HG03558 (cell line): Measurements from ENCODE around the gene PIGX.
"Not testable (repeated sequence)": the region's sequence is repeated elsewhere in the genome, so short reads cannot be mapped to it uniquely, and the experiment has no call there.

Experiments used
- ATAC-seq: cut with Tn5 transposase; IDR thresholded peaks from one replicate; pipeline ENCODE4 v1.9.1; 2021; ENCODE audit warnings: moderate number of reproducible peaks; ENCODE audit not compliant: unreplicated experiment; ENCODE audit errors: extremely low read depth

The PIGX gene

GRCh38 chr3:196699749-196700148 lies 12.4 kb upstream of the PIGX start:
- no peak for ATAC-seq

- ATAC-seq, result no peak
Measured at GRCh38 chr3:196700801-196701200, 11.4 kb upstream of the PIGX start.

DNA sequence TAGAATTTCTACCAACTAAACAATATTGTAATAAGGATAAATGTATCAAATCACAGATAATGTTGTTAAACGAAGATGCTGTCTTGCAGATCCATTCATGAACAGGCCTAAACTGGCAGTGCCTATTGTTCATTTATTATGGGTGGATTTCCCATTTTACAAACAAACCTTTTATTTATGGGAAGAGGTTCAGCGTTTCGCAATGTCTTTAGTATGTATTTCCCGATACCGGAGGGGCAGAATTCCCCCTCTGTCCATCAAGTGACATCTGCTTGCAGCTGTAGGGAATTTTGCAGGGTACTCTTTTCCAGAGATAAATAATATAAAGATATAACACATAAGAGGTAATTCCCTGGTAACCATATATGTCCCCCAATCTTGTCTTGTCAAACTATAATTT lies 5.8 kb upstream of the PIGX start:
- ATAC-seq, result no peak

DNA sequence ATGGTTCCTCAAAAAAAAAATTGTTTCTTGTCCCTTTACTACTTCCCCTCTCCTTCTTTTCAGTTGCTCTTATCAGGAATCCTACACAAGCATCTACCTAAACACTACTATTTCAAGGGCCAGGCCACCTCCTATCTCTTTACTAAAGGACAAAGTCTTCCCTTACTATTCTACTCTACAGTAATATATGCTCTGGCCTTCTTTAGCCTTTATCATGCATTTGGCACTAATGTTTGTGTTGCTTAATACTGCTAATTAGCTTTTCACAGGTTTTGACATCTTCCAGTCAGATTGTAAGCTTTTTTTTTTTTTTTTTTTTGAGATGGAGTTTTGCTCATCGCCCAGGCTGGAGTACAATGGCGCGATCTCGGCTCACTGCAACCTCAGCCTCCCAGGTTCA lies 5.4 kb upstream of the PIGX start:
- no peak for ATAC-seq

- no peak for ATAC-seq
Measured at GRCh38 chr3:196707566-196707965, 4.6 kb upstream of the PIGX start.

- no peak for ATAC-seq
Measured at GRCh38 chr3:196708467-196708866, 3.7 kb upstream of the PIGX start.

GRCh38 chr3:196712514-196713413 lies 587 bp downstream of the PIGX start:
- no peak for ATAC-seq

- ATAC-seq, result not testable (repeated sequence)
Measured at GRCh38 chr3:196717162-196717561, 5.0 kb downstream of the PIGX start.

- no peak for ATAC-seq
Measured at GRCh38 chr3:196721097-196721496, 8.9 kb downstream of the PIGX start.

DNA sequence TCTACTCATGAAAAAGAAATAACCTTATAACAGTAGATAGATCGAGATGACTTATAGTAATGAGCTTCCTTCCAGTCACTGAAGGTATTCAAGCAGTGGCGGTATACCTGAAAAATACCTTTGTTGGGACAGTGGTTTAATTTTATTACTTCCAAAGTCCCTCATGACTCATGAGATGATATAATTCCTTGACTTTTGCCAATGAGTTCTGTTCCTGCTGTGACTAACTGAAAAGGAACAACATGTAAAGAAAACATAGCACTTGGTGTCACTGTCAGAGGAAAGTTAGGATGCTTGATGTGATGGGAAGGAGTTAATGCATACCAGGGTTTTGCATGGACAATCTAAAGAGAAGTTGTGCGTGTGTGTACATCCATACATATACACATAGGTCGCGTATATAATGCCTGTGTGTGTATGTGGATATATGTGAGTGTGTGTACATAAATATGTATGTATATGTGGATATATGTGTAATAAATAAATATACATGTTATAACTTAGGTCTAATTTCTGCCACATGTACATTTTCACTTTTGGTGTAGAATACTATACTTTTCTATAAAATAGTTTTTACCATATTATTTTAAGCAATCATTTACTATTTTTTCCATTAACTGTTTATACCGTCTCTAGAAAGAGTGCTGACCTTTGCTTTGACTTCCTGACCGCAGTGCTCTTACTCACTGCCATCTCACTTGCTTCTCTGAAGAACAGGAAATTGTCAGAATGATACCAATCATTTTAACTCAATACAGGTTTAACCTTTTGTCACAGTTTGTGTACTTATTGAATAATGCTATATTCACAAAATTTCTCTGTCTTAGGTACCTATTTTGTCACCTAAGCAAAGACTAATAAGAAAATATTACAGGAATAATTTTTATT lies 14.9 kb downstream of the PIGX start:
- no peak for ATAC-seq

DNA sequence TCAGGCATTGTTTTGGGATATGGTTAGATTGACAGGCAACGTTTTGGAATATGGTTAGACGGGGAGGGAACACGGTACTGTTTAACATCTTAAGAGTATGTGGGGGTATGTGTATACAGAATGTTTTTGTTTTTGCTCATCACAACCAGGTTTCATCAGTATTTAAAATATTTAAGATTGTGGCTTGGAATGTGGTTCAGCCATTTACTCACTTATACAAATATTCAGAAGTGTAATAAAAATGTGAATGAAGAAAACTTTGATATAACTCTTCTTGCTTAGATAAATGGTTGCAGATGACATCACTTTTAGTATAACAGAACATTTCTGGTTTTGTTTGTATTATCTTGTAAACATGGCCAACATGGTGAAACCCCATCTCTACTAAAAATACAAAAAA lies 23.6 kb downstream of the PIGX start:
- no peak for ATAC-seq

DNA sequence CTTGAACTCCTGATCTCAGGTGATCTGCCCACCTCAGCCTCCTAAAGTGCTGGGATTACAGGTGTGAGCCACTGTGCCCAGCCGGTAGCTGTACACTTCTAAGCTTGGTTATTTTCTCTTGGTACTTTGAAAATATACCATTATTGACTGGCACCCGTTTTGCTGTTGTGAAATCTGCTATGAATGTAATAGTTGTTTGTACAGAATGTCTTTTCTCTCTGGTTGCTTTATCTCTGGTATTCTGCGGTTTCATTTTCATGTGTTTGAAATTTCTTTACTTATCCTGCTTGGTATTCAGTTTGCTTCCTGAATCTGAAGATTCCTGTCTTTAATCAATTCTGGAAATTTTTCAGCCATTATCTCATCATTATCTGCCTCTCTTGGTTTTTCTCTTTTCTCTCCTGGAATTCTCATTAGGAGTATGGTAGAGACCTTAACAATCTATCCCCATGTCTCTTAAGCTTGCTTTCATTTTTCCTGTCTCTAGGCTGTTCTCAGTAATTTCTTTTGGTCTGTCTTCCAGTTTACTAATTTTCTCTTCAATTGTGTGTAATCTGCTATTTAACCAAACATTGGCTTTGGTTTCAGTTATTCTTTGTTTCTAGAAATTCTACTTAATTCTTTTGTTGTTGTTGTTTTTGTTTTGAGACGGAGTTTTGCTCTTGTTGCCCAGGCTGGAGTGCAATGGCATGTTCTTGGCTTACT lies 24.6 kb downstream of the PIGX start:
- ATAC-seq, result no peak

DNA sequence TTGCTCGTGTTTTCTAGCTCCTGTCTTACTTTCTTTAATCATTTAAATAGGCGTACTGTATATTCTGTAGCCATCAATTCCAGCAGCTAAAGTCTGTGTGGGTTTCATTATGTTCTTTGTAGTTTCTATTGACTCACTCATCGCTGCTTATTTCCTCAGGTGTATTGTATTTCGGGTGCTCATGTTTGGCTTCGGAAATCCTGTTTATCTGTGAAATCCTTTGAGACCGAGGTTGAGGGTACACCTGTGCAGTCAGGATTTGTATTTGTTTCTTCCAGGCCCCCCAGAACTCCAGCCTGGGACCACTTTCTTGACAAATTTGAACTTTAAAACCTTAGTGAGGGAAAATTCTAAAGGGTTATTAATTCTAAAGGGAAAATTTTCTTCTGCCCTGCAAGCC lies 25.5 kb downstream of the PIGX start:
- ATAC-seq, result no peak

DNA sequence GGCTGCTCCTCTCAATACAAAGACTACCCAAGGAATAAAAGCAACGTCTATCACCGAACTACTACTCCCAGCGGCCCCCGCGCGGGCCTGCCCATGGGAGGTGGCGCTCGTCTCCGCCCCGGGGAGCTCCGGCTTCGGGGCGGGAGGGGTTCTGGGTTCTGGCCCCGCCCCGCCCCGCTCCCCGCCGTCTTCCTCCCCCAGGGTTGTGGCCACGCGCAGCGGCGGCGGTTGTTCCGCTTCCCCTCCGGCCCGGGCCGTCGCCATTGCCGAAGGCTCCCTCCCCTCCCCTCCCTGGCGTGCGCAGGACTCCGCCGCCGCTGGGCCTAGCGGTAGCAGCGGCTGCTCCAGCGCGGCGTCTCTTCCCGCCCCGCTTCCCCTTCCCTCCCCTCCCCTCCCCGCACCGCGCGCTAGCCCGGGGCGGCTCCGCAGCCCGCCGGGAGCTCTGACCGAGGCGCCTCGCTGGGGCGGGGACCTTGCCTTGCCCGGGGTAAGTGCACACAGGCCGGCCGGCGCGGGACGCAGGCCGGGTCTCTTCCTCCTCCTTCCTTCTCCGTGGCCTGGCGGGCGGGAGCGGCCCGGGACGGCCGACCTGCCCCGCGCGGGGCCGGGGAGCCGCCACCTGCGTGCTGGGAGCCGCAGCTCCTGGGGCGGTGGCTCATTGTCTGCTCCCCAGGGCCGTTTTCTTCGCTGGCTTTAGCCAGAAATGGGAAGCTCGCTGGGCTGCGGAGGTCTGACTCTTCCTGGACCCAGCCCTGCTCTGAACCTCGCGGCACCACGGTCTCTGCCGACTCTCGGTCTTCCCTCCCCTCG lies 27.7 kb downstream of the PIGX start, which contains the start of gene PAK2:
TSS of gene PAK2 (plus strand) at position 187 of the 810 bp plus-strand sequence. CDS start 42,790 bp downstream, outside the sequence.
- peak; percentile 58 for ATAC-seq

- ATAC-seq, result no peak
Measured at GRCh38 chr3:196740481-196741248, 28.5 kb downstream of the PIGX start.

GRCh38 chr3:196741249-196741889 lies 29.2 kb downstream of the PIGX start:
- no peak for ATAC-seq

- not testable (repeated sequence) for ATAC-seq
Measured at GRCh38 chr3:196743569-196743968, 31.4 kb downstream of the PIGX start.

- no peak for ATAC-seq
Measured at GRCh38 chr3:196749125-196749524, 36.9 kb downstream of the PIGX start.
